ENCODE results near the gene FMO1.

FMO1 gene

GRCh38 chr1:171243878-171244277 lies 4.4 kb upstream of the FMO1 start:
- no peak for FAIRE-seq

- FAIRE-seq, result peak; percentile 43
Observed at GRCh38 chr1:171245458-171246064, 2.7 kb upstream of the FMO1 start.

- no peak for FAIRE-seq
Observed at GRCh38 chr1:171247501-171247900, 793 bp upstream of the FMO1 start.

- FAIRE-seq, result no peak
Observed at GRCh38 chr1:171248841-171249240, 547 bp downstream of the FMO1 start.

- FAIRE-seq, result no peak
Observed at GRCh38 chr1:171250263-171250662, 2.0 kb downstream of the FMO1 start.

GRCh38 chr1:171251042-171251951 lies 3.0 kb downstream of the FMO1 start:
- no peak for FAIRE-seq

- no peak for FAIRE-seq
Observed at GRCh38 chr1:171251952-171252300, 3.6 kb downstream of the FMO1 start.

- FAIRE-seq, result no peak
Observed at GRCh38 chr1:171252482-171252881, 4.2 kb downstream of the FMO1 start.

GRCh38 chr1:171254859-171255258 lies 6.6 kb downstream of the FMO1 start:
- FAIRE-seq, result no peak

- no peak for FAIRE-seq
Observed at GRCh38 chr1:171256940-171257606, 8.8 kb downstream of the FMO1 start.

- no peak for FAIRE-seq
Observed at GRCh38 chr1:171257607-171258076, 9.3 kb downstream of the FMO1 start.

- FAIRE-seq, result no peak
Observed at GRCh38 chr1:171258429-171258828, 10.1 kb downstream of the FMO1 start.

GRCh38 chr1:171258943-171259342 lies 10.6 kb downstream of the FMO1 start:
- no peak for FAIRE-seq

GRCh38 chr1:171261336-171261735 lies 13.0 kb downstream of the FMO1 start:
- FAIRE-seq, result no peak

GRCh38 chr1:171263901-171264300 lies 15.6 kb downstream of the FMO1 start:
- FAIRE-seq, result no peak

GRCh38 chr1:171265686-171266085 lies 17.4 kb downstream of the FMO1 start:
- no peak for FAIRE-seq

- FAIRE-seq, result no peak
Observed at GRCh38 chr1:171266930-171267329, 18.6 kb downstream of the FMO1 start.

- FAIRE-seq, result no peak
Observed at GRCh38 chr1:171267391-171267790, 19.1 kb downstream of the FMO1 start.

- FAIRE-seq, result no peak
Observed at GRCh38 chr1:171270806-171271205, 22.5 kb downstream of the FMO1 start.

GRCh38 chr1:171277534-171277933 lies 29.2 kb downstream of the FMO1 start:
- no peak for FAIRE-seq

GRCh38 chr1:171279234-171279633 lies 30.9 kb downstream of the FMO1 start:
- no peak for FAIRE-seq

GRCh38 chr1:171279678-171280077 lies 31.4 kb downstream of the FMO1 start:
- FAIRE-seq, result no peak

GRCh38 chr1:171280599-171280998 lies 32.3 kb downstream of the FMO1 start:
- no peak for FAIRE-seq

Measured in islet of Langerhans (tissue), 1 donor.